Activated T-helper 17 cell treated with anti-CD3 and anti-CD28 coated beads, Interleukin-2, amount 50 U/mL, for 72 hours (primary cell): ENCODE measurements around the gene PARVA. TPM values are rescaled to one million over a fixed set of nuclear protein-coding genes. Genes with fewer than 3 reads are reported as not detected.

Experiments used
- ATAC-seq: fragments of 150-1000 bp; cut with Tn5 transposase; replicated peaks from 2 replicates; pipeline ENCODE4 v1.10.0; 2021; ENCODE audit warnings: mild to moderate bottlenecking, moderate library complexity
- H3K27ac Mint-ChIP-seq: one replicate; pipeline ENCODE4 v1.8.0; 2022; ENCODE audit warnings: mixed read lengths
- H3K27me3 Mint-ChIP-seq: one replicate; pipeline ENCODE4 v1.8.0; 2022; ENCODE audit warnings: mixed read lengths
- H3K36me3 Mint-ChIP-seq: one replicate; pipeline ENCODE4 v1.8.0; 2022; ENCODE audit warnings: low read depth, mild to moderate bottlenecking, mixed read lengths
- H3K4me1 Mint-ChIP-seq: one replicate; pipeline ENCODE4 v1.8.0; 2022; ENCODE audit warnings: mixed read lengths
- H3K4me3 Mint-ChIP-seq: one replicate; pipeline ENCODE4 v1.8.0; 2022; ENCODE audit warnings: mild to moderate bottlenecking, mixed read lengths
- H3K9me3 Mint-ChIP-seq: one replicate; pipeline ENCODE4 v1.8.0; 2022; ENCODE audit warnings: mixed read lengths
- total RNA-seq, 2 donors: library from RNA; stranded (reverse); gene quantifications; one replicate each; pipeline ENCODE4 v1.2.3, GENCODE V29; 2022

The PARVA gene
- total RNA-seq, 2 donors from 2014 or later: 0.19 TPM; not detected in 1

DNA sequence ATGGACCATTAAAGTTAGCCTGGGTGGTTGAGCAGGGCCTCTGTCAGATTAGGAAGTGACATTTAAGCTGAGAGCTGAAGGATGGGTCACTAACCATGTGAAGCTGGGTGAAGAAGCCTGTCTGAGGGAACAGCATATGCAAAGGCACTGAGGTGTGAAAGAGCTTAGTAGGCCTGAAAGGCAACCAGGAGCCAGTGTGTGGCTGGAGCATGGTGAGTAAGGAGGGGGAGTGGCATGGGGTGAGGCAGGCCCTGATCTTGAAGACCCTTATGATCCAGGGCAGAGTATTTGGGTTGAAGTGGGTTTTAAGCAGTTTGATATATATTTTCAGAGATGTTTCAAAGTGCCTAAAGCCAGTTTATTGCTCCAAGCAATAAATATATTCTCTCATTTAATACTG lies 48.8 kb downstream of the PARVA start:
- no peaks in the 10 kb centered on the region for H3K4me1 Mint-ChIP-seq
- H3K9me3 Mint-ChIP-seq: no peaks in the 10 kb centered on the region
- no peaks in the 10 kb centered on the region for H3K36me3 Mint-ChIP-seq
- no peak overlapping the region for H3K4me3 Mint-ChIP-seq
- ATAC-seq: no peak
- no peak overlapping the region for H3K27ac Mint-ChIP-seq
- peaks cover 9% of the 10 kb centered on the region for H3K27me3 Mint-ChIP-seq

DNA sequence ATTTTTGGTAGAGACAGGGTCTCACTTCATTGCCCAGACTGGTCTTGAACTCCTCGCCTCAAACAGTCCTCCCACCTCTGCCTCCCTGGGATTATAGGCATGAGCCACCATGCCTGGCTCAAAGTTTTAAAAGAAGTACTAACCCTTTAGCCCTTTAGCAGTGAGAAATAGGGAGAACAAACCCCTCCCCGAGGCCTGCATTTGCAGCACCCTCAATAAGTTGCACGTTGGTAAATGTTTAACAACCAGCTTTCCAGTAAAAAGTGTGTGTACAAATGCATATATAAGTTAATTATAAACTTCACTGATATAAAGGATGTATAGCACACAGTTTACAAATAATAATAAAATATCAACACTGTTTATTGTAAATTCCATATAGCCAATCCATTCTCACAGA lies 51.8 kb downstream of the PARVA start:
- ATAC-seq: no peak

DNA sequence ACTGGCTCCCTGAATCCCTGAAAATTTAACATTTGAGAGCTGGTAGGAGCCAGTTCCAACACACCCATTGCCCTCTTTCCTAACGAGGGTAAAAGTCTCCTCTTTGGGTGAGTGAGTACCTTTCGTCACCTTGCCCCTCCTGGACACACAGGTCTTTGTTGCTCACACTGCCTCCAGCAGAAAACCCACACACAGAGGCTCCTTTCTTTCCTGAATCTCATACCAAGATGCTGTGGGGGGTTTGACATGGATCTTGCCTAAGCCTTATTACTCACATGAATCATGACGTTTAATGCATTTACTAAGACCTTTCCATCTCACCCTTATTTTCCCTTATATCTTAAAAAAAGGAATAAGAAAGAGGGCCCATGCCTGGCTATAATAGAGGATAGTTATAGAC lies 53.0 kb downstream of the PARVA start:
- H3K27me3 Mint-ChIP-seq: peaks cover 8% of the 10 kb centered on the region
- no peak for ATAC-seq
- no peaks in the 10 kb centered on the region for H3K36me3 Mint-ChIP-seq
- H3K9me3 Mint-ChIP-seq: no peaks in the 10 kb centered on the region
- H3K4me1 Mint-ChIP-seq: no peaks in the 10 kb centered on the region
- no peak overlapping the region for H3K27ac Mint-ChIP-seq
- no peak overlapping the region for H3K4me3 Mint-ChIP-seq

More for the DNA sequence above, 51.8 kb downstream of the PARVA start:
- no peaks in the 10 kb centered on the region for H3K36me3 Mint-ChIP-seq
- H3K9me3 Mint-ChIP-seq: no peaks in the 10 kb centered on the region
- H3K27ac Mint-ChIP-seq: no peak overlapping the region
- no peak overlapping the region for H3K4me3 Mint-ChIP-seq
- H3K4me1 Mint-ChIP-seq: no peaks in the 10 kb centered on the region
- peaks cover 8% of the 10 kb centered on the region for H3K27me3 Mint-ChIP-seq

DNA sequence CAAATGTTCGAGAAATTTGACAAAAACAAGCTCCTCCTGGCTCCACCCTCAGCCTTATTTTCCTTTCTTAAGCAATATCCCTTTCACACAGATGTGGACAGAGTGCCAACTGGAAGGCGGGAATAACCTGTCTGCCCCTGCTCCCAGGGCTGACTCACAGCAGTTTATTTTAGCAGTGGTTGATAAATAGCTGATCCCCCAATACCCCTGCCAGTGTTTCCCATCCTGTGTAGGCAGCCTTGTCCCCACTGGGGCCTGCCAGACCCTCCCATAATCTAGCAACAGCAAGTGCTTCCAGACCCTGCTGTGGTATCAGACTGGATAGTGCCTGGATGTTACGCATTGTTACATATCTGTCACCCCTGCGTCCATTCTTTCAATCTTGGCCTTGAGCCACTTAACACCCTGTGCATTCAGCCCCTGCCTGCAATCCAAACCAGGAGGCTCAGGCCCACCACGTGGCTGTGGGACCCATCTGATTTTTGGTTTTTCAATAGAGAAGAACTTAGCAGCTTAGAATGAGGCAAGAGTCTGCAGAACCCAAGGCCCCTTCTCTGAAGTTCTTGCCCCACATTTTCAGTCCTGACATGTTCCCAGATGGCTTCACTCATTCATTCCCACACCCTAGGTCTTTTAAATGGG lies 53.7 kb downstream of the PARVA start:
- no peaks in the 10 kb centered on the region for H3K9me3 Mint-ChIP-seq
- no peak overlapping the region for H3K27ac Mint-ChIP-seq
- no peaks in the 10 kb centered on the region for H3K36me3 Mint-ChIP-seq
- no peaks in the 10 kb centered on the region for H3K4me1 Mint-ChIP-seq
- no peak overlapping the region for H3K4me3 Mint-ChIP-seq
- no peak for ATAC-seq
- H3K27me3 Mint-ChIP-seq: peaks cover 5% of the 10 kb centered on the region

DNA sequence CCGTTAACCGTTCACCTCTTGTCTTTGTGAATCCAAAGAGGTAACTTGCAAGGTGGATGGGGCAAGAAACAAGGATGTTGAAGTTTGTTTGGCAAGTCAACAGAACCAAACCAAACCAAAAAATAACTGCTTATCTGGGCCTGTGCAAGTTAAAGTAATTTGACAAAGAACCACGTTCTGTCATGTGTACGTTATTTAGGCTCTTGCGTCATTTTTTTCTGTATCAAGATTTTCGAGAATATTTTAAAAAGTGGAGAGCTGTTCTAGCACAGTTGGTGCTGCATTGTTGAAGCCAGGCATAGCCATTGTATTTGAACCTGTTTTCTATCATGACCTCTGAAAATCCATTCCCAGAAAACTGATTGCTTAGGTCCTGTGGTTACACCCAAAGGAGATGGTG lies 55.1 kb downstream of the PARVA start:
- no peaks in the 10 kb centered on the region for H3K4me1 Mint-ChIP-seq
- H3K27ac Mint-ChIP-seq: no peak overlapping the region
- no peaks in the 10 kb centered on the region for H3K9me3 Mint-ChIP-seq
- no peak overlapping the region for H3K4me3 Mint-ChIP-seq
- no peaks in the 10 kb centered on the region for H3K36me3 Mint-ChIP-seq
- ATAC-seq: no peak
- H3K27me3 Mint-ChIP-seq: peaks cover 10% of the 10 kb centered on the region

DNA sequence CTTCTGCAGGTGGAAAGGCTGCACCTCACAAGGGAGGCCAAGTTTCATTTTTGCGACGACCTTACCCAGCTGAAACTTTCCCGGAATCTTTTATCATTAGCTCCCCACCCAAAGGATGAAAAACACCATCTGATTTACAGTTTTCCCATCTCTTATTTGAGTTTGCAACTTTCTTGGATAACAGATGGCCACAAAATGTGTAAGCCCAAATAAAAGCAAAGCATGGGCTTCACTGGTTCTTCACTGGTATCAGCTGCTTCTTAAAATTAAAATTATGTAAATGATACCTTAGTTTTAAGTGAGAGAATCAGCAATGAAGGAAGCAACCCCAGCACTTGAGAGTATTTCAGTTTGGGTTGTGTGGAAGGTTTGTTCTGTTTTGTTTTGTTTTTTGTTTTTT lies 55.8 kb downstream of the PARVA start:
- peaks cover 10% of the 10 kb centered on the region for H3K27me3 Mint-ChIP-seq
- H3K4me3 Mint-ChIP-seq: no peak overlapping the region
- no peaks in the 10 kb centered on the region for H3K4me1 Mint-ChIP-seq
- H3K36me3 Mint-ChIP-seq: no peaks in the 10 kb centered on the region
- no peaks in the 10 kb centered on the region for H3K9me3 Mint-ChIP-seq
- no peak for ATAC-seq
- H3K27ac Mint-ChIP-seq: no peak overlapping the region

DNA sequence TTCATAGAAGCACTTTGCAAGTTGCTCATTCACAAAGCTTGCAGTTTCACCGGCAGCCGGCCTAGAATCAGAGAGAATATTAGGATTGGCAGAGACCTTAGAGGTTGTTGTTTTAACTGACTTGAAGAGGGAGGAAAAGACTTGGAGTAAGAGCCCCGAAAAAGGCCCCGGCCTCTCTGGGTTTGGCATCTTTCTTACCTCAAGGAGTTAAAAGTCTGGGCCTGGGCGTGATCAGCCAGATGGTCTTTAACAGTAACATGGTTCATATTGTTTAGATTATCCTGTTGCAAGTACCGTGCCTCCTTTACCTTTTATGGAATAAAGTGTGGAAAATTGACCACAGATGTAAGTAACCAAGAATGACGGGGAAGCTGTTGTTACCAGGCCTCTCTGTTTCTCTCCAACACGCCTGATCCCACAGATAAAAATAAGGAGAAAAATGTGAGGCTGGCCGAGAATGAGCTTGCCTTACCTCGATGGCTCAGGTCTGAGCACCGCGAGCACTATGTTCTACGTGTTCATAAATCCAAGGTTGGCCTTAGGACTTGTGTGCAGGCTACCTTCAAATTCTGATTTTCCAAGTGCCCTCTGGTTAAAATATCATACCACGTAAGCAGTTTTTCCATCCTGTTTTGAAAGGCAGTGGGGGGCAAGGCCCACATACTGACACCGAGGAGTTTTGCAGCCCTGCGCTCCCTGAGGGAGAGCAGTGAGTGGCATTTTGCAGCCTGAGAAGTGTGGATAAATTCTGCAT lies 56.4 kb downstream of the PARVA start:
- Mint-ChIP-seq H3K4me3 (no peak overlapping the region), H3K9me3 (no peaks in the 10 kb centered on the region), H3K36me3 (no peaks in the 10 kb centered on the region), H3K27me3 (peaks cover 10% of the 10 kb centered on the region), H3K4me1 (no peaks in the 10 kb centered on the region), H3K27ac (no peak overlapping the region)
- ATAC-seq: no peak

DNA sequence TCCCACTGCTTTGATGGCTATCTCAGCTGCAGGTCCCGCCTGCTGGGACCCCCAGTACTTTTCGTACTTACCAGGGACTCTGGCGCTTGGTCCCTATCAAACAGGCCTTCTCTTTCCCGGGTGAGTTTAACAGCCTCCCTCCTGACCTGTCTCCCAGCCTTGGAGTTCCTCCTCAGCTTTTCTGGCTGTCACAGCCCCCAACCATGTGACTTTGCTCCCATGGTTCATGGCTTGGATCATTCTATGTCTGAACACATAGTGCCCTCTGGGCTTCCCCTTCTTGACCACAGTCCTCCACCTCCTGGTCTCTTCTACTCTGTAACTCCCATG lies 56.9 kb downstream of the PARVA start:
- no peak for ATAC-seq
- H3K27ac Mint-ChIP-seq: no peak overlapping the region
- H3K4me1 Mint-ChIP-seq: no peaks in the 10 kb centered on the region
- H3K4me3 Mint-ChIP-seq: no peak overlapping the region
- H3K9me3 Mint-ChIP-seq: no peaks in the 10 kb centered on the region
- no peaks in the 10 kb centered on the region for H3K36me3 Mint-ChIP-seq
- peaks cover 10% of the 10 kb centered on the region for H3K27me3 Mint-ChIP-seq

DNA sequence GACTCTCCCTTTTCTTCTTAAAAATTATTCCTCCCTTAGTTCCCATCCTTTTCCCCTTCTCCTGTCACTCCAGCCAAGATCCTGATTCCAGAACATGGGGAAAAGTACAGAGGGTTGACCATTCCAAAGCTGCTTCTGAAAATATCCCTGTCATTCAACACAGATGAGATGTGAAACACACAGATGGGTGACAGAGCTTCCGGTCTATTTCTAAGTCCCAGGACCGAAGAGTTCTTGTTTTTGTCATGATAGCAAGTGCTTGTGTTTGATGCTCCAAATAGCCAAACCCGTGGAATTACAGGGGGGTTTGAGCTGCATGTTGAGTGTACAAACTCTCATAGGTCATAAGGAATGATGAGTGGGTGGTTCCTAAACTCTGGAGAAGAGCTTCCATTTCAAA lies 57.9 kb downstream of the PARVA start:
- Mint-ChIP-seq H3K9me3 (no peaks in the 10 kb centered on the region), H3K27ac (no peak overlapping the region), H3K36me3 (no peaks in the 10 kb centered on the region), H3K4me1 (no peaks in the 10 kb centered on the region), H3K4me3 (no peak overlapping the region), H3K27me3 (peaks cover 10% of the 10 kb centered on the region)
- no peak for ATAC-seq

DNA sequence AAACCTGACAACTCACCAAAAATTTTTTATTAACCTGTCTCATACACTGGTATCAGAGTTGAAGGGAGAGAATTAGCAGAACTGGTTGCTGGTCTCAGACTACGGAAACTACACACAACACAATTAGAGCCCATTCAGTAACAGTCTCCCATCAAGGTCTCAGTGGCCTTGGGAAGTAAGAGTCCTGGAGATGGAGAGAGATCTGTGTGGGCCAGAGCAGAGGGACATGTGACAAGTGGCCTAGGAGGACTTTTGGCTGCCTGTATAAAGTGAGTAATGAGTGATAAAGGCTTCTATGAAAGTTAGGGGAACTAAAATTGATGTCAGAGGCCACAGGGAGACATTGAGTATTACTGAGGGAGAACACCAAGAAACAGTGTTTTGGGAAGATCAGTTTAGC lies 58.9 kb downstream of the PARVA start:
- Mint-ChIP-seq H3K27me3 (peaks cover 10% of the 10 kb centered on the region), H3K4me1 (no peaks in the 10 kb centered on the region), H3K27ac (no peak overlapping the region), H3K36me3 (no peaks in the 10 kb centered on the region), H3K4me3 (no peak overlapping the region), H3K9me3 (no peaks in the 10 kb centered on the region)
- no peak for ATAC-seq

DNA sequence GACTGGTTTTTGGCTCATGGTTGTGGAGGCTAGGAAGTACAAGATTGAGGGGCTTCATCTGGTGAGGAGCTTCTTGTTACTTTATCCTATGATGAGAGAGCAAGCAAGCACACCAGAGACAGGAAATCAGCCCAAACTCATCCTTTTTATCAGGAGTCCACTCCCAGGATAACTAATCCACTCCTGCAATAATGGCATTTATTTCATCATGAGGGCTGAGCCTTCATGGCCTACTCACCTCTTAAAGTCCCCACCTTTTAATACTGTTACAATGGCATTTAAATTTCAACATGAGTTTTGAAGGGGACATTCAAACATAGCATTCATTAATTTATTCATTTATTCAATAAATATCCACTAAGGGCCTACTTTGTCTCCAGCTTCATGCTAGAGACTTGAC lies 60.9 kb downstream of the PARVA start:
- H3K9me3 Mint-ChIP-seq: no peaks in the 10 kb centered on the region
- H3K27ac Mint-ChIP-seq: no peak overlapping the region
- H3K36me3 Mint-ChIP-seq: no peaks in the 10 kb centered on the region
- H3K4me1 Mint-ChIP-seq: no peaks in the 10 kb centered on the region
- no peak for ATAC-seq
- H3K27me3 Mint-ChIP-seq: peaks cover 10% of the 10 kb centered on the region
- H3K4me3 Mint-ChIP-seq: no peak overlapping the region

DNA sequence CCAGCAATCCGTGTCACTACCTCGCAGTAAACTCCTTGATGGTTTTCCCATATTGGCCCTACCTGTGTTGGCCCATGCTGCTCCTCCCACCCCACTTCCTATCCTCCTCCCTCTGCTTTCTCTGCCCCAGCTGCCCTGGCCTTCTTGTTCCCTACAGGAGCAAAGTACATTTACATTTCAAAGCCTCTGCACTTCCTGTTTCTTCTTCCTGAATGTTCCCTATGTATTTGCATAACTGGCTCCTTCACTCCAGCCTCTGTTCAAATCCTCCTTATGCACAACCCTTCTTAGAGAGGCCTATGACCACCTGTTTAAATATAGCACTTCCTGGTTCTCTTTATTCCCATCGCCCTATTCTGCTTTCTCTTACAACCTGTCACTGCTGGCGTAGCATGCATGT lies 62.2 kb downstream of the PARVA start:
- no peak overlapping the region for H3K4me3 Mint-ChIP-seq
- H3K36me3 Mint-ChIP-seq: no peaks in the 10 kb centered on the region
- no peak for ATAC-seq
- H3K9me3 Mint-ChIP-seq: peaks cover 4% of the 10 kb centered on the region
- H3K27me3 Mint-ChIP-seq: peaks cover 10% of the 10 kb centered on the region
- no peaks in the 10 kb centered on the region for H3K4me1 Mint-ChIP-seq
- H3K27ac Mint-ChIP-seq: no peak overlapping the region

DNA sequence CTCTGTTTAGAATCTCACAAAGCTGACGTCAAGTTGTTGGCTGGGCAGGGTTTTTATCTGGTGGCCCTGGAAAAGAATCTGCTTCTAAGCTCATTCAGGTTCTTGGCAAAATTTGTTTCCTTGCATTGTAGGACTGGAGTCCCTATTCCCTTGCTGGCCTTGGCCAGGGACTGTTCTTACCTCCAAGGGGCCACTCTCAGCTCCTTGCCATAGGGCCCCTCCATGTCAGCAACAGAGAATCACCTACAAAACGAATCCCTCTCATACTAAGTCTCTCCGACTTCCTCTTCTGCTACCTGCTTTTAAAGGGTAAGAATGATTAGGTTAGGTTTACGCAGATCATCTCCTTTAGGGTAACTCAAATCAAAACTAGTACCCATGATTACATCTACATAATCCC lies 63.2 kb downstream of the PARVA start:
- H3K9me3 Mint-ChIP-seq: peaks cover 7% of the 10 kb centered on the region
- H3K4me3 Mint-ChIP-seq: no peak overlapping the region
- H3K4me1 Mint-ChIP-seq: no peaks in the 10 kb centered on the region
- no peak for ATAC-seq
- H3K27ac Mint-ChIP-seq: no peak overlapping the region
- peaks cover 5% of the 10 kb centered on the region for H3K27me3 Mint-ChIP-seq
- H3K36me3 Mint-ChIP-seq: no peaks in the 10 kb centered on the region

DNA sequence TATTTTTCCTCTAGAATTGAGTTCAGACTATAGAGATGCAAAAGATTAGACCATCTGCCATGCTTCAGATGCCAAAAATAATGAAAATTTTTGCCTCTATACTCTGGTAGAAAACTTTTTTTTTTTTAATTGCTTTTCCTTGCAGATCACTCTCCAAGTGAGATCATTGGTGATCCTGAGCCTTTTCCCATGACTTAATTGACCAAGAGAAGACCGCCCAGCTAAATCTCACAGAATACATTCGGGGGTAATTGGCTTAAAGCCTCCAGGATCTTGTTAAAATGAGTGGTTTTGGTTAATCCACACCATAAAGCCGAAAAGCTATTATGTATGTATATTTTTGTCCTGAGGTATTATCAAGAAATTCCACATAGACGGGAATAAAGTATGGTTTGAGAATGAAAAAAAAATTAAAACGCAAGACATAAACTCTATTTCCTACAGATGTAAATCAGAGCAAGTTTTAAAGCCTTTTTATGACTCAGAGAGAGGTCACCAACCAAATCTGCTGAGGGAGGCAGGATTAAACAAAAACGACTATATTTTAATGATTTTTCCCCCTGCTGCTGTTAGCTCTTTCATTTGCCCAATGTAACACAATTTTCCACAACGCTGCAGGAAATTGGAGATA lies 64.0 kb downstream of the PARVA start:
- Mint-ChIP-seq H3K9me3 (peaks cover 7% of the 10 kb centered on the region), H3K36me3 (no peaks in the 10 kb centered on the region), H3K27ac (no peak overlapping the region), H3K4me3 (no peak overlapping the region), H3K27me3 (peaks cover 3% of the 10 kb centered on the region), H3K4me1 (no peaks in the 10 kb centered on the region)
- ATAC-seq: no peak

DNA sequence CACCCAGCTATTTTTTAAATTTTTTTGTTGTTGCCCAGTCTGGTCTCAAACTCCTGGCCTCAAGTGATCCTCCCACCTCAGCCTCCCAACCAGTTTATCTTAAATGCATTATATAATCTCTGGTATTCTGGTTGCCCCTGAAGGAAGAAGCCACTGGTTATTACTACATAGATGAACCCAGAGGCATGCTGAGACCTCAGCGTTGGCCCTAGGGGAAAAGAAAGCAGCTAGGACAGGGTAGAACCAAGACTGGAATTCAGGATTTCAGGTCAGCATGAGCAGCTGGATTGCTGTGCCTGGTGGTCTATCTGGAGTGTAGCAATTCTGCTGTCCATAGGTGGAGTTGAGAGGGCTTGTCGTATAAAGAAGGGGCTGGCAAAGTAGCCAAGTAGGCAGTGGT lies 67.2 kb downstream of the PARVA start:
- H3K9me3 Mint-ChIP-seq: peaks cover 7% of the 10 kb centered on the region
- no peaks in the 10 kb centered on the region for H3K4me1 Mint-ChIP-seq
- H3K27ac Mint-ChIP-seq: no peak overlapping the region
- H3K27me3 Mint-ChIP-seq: peaks cover 9% of the 10 kb centered on the region
- H3K4me3 Mint-ChIP-seq: no peak overlapping the region
- no peaks in the 10 kb centered on the region for H3K36me3 Mint-ChIP-seq
- ATAC-seq: no peak
